HG02763 (cell line): ENCODE measurements around the gene SUMF1.

Experiments used
- ATAC-seq: cut with Tn5 transposase; IDR thresholded peaks from one replicate; pipeline ENCODE4 v1.9.1; 2021; ENCODE audit warnings: mild to moderate bottlenecking, moderate library complexity; ENCODE audit not compliant: unreplicated experiment

SUMF1 gene

GRCh38 chr3:4466741-4467521 is at the start of gene SUMF1:
Gene SUMF1 (minus strand): TSS chr3:4467269. CDS start chr3:4467245, 24 bp downstream.
- peak; percentile 100 for ATAC-seq

GRCh38 chr3:4515916-4516579 is 49.0 kb upstream of the SUMF1 start:
- no peak for ATAC-seq

GRCh38 chr3:4514916-4515315 is 47.8 kb upstream of the SUMF1 start:
- no peak for ATAC-seq

GRCh38 chr3:4514321-4514720 is 47.3 kb upstream of the SUMF1 start:
- ATAC-seq: no peak

GRCh38 chr3:4512895-4513616 is 46.0 kb upstream of the SUMF1 start:
- ATAC-seq: no peak

- ATAC-seq: no peak
Observed at GRCh38 chr3:4511491-4512262, 44.6 kb upstream of the SUMF1 start.

GRCh38 chr3:4509983-4510755 is 43.1 kb upstream of the SUMF1 start:
- no peak for ATAC-seq

GRCh38 chr3:4509043-4509442 is 42.0 kb upstream of the SUMF1 start:
- ATAC-seq: no peak

- peak; percentile 67 for ATAC-seq
Observed at GRCh38 chr3:4508048-4508981, 41.2 kb upstream of the SUMF1 start.

- no peak for ATAC-seq
Observed at GRCh38 chr3:4507024-4507596, 40.0 kb upstream of the SUMF1 start.

GRCh38 chr3:4506559-4507023 is 39.5 kb upstream of the SUMF1 start:
- no peak for ATAC-seq

- no peak for ATAC-seq
Observed at GRCh38 chr3:4505688-4506558, 38.9 kb upstream of the SUMF1 start.

- ATAC-seq: no peak
Observed at GRCh38 chr3:4504340-4505261, 37.5 kb upstream of the SUMF1 start.

GRCh38 chr3:4503050-4503449 is 36.0 kb upstream of the SUMF1 start:
- peak; percentile 55 for ATAC-seq

- no peak for ATAC-seq
Observed at GRCh38 chr3:4501927-4502326, 34.9 kb upstream of the SUMF1 start.

GRCh38 chr3:4501437-4501836 is 34.4 kb upstream of the SUMF1 start:
- no peak for ATAC-seq

- no peak for ATAC-seq
Observed at GRCh38 chr3:4498446-4498845, 31.4 kb upstream of the SUMF1 start.
